Erythroblast (primary cell): ENCODE measurements around the gene GEMIN5.

ENCODE experiments used
- GATA1 ChIP-seq: IDR thresholded peaks from 2 replicates; pipeline ENCODE4 v1.6.1; 2011; ENCODE audit warnings: low read depth, mild to moderate bottlenecking, control low read depth, low read length, moderate library complexity
- POLR2A ChIP-seq: IDR thresholded peaks from 2 replicates; pipeline ENCODE4 v1.6.1; 2011; ENCODE audit warnings: mild to moderate bottlenecking, low read length

DNA sequence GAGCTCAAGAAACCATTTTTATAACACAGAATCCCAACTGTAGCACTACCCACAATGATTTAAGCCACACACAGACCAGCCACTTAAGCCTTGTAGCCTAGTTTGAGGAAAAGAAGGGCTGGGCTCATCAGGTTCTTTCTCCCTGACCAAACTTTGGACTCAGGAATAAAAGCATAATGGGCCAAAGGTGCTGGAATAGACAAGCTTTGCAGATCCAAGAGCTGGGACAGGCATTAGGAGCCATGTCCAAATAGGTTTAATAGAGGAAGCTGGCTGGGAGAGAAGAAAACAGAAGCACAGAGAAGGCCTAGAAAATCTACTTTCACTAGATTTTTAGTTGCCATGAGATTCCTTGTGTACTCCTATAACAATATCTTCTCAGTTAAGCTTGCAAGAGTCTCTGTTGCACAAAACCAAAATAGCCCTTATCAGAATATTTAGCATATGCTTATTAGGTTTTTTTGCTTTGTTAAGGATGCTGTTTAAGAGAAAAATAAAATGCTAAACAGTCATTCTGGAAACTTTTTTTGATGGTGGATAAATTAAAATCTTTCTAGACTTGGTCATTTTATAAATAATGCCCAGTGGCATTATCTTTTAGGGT is 41.3 kb downstream of the GEMIN5 start:
- no peak for TF ChIP-seq POLR2A
- TF ChIP-seq GATA1, result no peak
